HCT116 (cell line): ENCODE results near the gene PAK1.

ENCODE experiments used
- ELF1 ChIP-seq: IDR thresholded peaks from 2 replicates; pipeline ENCODE4 v1.6.1; 2012; ENCODE audit warnings: low read depth, borderline replicate concordance
- EZH2 ChIP-seq: fragments of 200-600 bp; sonication (generic); IDR thresholded peaks from 2 replicates; pipeline ENCODE4 v1.6.1; 2017; ENCODE audit warnings: antibody characterized with exemption, mixed run types
- POLR2A ChIP-seq: IDR thresholded peaks from 2 replicates; pipeline ENCODE4 v1.7.0; 2011; ENCODE audit warnings: borderline replicate concordance; ENCODE audit not compliant: insufficient read depth, insufficient read length; ENCODE audit errors: extremely low read depth
- RAD21 ChIP-seq: IDR thresholded peaks from 2 replicates; pipeline ENCODE4 v1.6.1; 2012; ENCODE audit warnings: low read depth, mild to moderate bottlenecking
- SRF ChIP-seq: IDR thresholded peaks from 2 replicates; pipeline ENCODE4 v1.6.1; 2012; ENCODE audit warnings: low read depth
- ZFX ChIP-seq: fragments of 450-650 bp; IDR thresholded peaks from 2 replicates; pipeline ENCODE4 v1.6.1; 2017
- TF ChIP-seq, protein P1 (sequence below), 3 experiments: fragments of 200-600 bp in 1 of 3; sonication (generic) in 1 of 3; IDR thresholded peaks in 2 of 3; conservative IDR thresholded peaks in 1 of 3; 2 replicates each; pipeline ENCODE4 v1.5.1; 2012 to 2017; ENCODE audit warnings: low read depth in 2 of 3, low read length in 2 of 3, antibody characterized with exemption in 1 of 3, borderline replicate concordance in 1 of 3, control low read depth in 1 of 3, mild to moderate bottlenecking in 1 of 3, mixed read lengths in 1 of 3, mixed run types in 1 of 3, moderate library complexity in 1 of 3; ENCODE audit not compliant: insufficient read depth in 1 of 3
- TF ChIP-seq, protein P2 (sequence below): IDR thresholded peaks from 2 replicates; pipeline ENCODE4 v1.6.1; 2012

DNA sequence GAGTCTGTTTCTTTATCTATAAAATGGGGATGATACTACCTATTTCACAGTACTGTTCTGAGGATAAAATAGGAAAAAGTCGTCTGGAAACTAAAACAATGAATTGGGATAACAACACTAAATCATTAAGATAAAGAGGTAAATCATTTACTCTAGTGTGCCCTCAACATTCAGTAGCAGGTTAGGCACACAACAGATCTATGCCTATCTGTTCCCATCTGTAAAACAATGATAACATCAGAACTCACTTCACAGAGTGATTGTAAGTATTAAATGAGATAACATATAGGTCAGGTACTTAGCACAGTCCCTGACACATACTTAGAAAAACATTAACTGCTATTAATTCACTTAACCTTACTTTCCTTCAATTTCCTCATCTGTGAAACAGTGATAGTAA lies 36.9 kb downstream of the PAK1 start:
- TF ChIP-seq, protein P1, sequence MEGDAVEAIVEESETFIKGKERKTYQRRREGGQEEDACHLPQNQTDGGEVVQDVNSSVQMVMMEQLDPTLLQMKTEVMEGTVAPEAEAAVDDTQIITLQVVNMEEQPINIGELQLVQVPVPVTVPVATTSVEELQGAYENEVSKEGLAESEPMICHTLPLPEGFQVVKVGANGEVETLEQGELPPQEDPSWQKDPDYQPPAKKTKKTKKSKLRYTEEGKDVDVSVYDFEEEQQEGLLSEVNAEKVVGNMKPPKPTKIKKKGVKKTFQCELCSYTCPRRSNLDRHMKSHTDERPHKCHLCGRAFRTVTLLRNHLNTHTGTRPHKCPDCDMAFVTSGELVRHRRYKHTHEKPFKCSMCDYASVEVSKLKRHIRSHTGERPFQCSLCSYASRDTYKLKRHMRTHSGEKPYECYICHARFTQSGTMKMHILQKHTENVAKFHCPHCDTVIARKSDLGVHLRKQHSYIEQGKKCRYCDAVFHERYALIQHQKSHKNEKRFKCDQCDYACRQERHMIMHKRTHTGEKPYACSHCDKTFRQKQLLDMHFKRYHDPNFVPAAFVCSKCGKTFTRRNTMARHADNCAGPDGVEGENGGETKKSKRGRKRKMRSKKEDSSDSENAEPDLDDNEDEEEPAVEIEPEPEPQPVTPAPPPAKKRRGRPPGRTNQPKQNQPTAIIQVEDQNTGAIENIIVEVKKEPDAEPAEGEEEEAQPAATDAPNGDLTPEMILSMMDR (IDR thresholded peaks at IDR 0.05 in 2 of 3, conservative IDR thresholded peaks at IDR 0.05 in 1 of 3; ENCODE audit: borderline replicate concordance in 1 of 3, insufficient read depth in 1 of 3, low read depth in 2 of 3, low read length in 2 of 3) = no peak
- no peak for TF ChIP-seq SRF
- TF ChIP-seq EZH2 = no peak
- TF ChIP-seq, protein P2, sequence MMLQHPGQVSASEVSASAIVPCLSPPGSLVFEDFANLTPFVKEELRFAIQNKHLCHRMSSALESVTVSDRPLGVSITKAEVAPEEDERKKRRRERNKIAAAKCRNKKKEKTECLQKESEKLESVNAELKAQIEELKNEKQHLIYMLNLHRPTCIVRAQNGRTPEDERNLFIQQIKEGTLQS = no peak
- no peak for TF ChIP-seq POLR2A
- TF ChIP-seq ZFX = no peak
- TF ChIP-seq ELF1 = no peak
- no peak for TF ChIP-seq RAD21
